HG03064 (cell line): ENCODE data around the gene LRRC56.

Source experiments
- ATAC-seq: cut with Tn5 transposase; IDR thresholded peaks from one replicate; pipeline ENCODE4 v1.9.1; 2021; ENCODE audit warnings: low read depth; ENCODE audit not compliant: unreplicated experiment

The LRRC56 gene

DNA sequence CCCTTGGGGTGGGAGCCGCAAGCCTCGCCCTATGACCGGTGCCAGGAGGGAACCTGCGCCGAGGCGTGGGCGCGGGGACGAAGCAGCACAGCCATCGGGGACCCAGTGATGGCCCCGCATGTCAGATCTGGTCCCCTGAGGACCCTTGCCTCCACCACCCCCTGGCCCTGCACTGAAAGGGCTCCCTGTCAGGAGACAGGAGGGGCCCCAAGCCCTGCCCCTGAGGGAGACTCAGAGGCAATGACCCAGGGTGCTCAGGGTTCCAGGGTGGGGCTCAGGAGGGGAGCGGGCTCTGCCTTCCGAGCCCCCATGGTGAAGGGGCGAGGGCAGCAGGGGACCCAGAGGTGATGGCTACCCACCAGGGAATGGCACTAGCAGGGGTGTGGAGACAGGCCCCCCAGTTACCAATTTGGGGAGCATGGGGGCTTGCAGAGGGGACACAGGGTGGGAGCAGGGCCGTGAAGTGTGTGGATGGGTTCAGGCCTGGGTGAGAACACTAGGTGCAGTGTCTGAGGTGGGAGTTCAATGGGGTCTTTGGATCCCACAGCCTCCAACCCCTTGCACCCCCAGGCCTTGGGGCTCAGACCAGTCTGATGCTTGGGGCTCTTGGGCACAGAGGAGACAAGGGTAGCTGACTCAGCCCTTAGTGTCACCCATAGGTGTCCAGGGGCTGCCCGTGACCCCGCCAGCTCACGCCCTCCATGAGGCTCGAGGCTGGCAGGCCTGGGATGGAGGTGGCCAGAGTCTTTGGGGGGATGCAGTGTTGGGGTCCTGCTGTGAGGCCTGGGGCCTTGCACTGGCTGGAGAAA lies 499 bp downstream of the LRRC56 start:
- ATAC-seq = no peak

DNA sequence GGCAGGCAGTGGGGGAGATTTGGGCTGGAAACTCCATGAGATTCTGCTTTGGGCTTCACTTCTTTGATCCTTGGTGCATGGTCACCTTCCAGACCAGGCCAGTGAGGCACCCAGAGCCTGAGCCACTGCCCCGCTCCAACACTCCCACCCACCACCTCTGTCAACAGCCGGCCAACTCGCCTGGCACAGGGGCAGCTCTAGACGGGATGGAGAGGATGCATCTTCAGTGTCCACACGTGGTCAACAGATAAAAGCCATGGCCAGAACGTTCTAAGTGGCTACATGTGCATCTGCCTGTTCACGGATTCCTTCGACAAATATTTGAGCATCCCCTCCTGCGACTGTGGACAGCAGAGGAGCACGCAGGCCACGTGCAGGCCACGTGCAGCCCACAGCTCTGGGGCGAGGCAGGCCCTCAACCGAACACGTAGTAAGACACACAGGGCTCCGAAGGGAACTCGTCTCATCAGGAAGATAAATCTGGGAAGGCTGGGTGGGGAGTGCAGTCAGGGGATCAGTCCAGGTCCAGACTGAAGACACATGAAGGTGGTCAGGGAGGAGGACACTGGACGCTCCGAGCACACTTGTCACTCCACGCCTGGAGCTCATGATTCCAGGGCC lies 1.2 kb downstream of the LRRC56 start:
- ATAC-seq = no peak

DNA sequence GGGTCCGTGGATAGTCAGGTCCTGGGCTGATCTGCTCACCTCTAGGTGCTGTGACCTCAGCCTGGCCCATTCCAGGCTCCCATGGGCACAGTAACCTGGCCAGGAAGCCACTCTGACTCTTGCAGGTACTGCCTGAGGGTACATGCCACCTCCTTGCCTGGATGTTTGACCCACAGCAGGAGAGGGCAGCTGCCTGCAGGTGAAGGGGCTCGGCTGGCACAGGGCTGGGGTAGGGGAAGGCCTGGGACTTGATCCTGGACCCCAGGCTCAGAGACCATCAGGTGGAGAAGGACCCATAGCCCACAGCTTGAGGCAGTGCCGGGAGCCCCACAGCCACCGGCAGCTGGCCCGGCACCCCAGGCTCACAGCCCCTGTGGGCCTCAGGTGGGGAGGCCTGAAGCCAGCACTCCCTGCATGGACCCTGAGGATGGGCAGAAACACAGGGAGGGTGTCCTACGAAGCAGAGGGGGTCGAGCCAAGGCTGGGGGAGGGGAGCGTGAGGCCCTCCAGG lies 2.7 kb downstream of the LRRC56 start:
- ATAC-seq = no peak

DNA sequence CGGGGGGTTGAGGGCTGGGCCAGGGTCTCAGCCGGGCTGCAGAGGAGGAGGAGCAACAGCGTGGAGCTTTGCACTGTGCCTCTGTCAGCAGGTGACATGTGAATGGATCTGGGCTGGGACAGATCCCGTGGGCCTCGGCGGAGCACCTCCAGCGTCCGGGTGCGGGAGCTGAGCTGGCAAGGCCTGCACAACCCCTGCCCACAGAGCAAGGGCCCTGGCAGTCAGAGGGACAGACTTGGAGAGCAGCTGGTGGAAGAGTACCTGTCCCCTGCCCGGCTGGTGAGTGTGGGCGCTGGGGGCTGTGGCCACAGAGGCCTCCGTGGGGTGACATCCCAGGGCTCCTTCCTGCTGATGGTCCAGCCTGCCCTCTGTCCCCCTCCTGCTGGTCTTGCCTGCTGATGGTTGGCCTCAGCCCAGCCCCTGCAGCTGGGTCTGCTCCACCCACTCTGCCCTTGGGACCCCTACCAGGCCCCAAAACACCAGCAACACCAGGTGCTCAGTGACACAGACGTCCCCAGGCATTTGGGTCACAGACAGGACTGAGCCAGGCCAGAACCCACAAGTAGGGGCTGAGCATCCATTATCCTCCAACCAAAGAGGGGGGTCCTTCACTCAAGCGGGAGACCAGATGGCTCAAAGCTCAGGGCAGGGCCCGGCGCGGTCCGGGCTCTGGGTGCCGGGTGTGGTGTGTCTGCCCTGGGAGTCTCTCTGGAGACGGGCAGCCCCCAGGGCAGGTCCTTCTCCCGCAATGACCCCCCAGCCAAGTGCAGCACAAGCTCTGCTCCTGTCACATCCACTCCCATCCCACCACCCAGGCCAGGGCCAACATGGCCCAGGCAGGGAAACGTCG lies 3.5 kb downstream of the LRRC56 start:
- no peak for ATAC-seq

DNA sequence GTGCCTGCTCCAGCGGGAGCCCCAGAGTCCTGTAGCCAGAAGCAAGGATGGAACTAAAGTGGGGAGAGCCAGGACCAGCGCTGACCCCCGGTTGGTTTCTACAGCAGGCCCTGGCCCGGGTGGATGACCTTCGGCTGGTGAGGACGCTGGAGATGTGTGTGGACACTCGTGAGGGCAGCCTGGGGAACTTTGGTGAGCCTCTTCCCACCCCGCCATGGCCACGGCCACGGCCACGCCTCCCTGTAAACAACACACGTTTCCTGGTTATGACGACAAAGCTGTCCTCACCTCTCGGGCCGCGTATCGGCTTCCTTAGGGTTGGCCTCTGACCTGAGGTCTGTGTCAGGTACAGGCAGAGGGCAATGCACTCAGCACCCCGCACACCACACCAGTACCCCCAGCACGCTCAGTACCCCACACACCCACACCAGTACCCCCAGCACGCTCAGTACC lies 4.1 kb downstream of the LRRC56 start:
- ATAC-seq = no peak

DNA sequence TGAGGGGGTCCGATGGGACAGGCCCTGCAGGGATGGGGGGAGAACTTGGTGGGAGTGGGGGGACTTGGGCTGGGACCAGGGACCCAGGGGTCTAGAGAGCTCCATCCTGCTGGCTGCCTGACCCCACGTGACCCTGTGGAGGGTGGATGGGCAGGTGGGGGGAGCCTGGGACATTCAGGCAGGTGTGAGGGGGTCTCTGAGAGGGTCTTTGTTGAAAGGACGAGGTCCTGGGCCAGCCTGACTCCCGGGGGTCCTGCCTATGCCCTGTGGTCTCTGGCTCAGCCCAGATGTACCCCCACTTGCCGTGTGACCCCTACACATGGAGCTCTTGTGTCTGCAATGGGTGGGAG lies 7.5 kb downstream of the LRRC56 start:
- ATAC-seq = no peak

DNA sequence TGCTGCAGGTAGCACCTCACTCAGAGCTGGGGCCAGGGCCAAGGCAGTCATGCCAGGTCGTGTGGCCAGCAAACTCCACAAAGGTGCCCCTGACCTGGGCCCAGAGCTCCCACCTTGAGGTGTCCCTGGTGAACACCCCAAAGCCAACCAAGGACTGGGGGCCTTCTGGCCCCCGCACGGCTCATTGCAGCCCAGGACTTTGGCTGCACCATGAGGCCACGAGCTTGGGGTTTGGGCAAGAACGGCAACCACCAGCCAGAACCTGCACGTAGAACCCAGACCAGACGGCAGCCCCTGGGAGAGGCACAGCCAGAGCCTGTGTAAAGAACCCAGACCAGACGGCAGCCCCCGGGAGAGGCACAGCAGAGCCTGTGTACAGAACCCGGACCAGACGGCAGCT lies 7.8 kb downstream of the LRRC56 start:
- ATAC-seq = no peak

DNA sequence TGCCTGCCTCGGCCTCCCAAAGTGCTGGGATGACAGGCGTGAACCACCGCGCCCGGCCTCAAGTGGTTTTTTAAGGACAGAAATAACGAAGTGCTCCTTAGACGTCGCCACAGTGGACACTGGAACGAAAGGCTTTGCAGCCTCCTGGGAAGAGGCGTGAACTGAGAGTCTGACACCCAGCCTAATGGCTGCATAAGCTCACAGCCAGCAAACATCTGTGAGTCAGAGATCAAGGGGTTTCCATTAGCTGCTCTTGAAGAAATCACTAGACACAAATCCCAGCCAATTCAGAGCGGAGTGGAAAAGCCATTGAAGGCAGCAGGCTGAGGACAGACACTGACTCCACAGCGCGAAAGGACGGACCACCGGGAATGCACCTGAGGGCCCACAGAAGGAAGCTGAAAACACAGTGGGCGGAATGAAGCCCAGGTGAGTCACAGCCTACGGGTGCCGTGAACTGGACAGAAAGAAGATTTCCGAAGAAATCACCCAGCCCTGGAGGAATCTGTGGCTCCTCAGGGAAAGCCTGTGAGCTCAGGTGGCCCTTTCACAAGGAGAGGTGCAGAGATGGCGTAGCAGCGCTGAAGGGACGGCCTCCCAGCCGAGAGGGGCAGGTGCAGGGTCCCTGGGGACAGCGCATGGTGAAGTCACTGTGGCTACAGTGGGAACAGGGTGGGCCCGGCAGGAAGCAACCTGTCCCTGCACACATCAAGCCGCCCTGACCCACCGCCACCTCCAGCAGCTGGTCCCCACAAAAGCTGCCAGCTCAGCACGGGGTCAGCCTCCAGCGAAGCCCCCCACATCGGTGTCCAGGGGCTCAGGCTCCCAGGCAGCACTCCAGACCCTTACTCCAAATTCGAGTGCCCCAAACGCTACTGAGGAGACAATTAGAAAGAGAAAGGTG lies 11.6 kb downstream of the LRRC56 start:
- ATAC-seq = no peak

DNA sequence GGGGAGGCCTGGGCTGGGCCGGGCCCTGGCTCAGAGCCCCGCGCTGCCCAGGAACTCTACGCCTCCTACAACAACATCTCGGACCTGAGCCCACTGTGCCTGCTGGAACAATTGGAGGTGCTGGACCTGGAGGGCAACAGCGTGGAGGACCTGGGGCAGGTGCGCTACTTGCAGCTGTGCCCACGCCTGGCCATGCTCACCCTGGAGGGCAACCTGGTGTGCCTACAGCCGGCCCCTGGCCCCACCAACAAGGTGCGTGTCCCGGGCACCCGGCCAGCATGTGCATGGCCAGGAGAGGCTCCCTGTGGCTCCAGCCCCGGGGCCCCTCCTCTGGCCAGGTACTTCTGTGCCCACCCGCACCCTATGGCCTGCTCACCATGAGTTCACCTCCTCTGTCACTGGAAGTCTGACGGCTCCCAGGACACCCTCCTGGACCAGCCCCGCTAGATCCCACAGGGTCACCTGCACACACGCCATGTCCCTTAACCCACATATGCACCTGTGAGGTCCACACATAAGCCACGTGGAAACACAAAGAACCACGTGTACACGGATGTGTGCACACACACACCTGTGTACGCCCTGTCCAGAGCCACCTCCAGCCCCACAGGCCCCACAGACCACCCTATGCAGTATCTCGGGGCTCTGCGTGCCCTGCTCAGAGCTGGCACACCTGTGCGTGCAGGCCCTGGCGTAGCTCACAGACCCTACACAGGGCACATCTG lies 12.9 kb downstream of the LRRC56 start:
- no peak for ATAC-seq

DNA sequence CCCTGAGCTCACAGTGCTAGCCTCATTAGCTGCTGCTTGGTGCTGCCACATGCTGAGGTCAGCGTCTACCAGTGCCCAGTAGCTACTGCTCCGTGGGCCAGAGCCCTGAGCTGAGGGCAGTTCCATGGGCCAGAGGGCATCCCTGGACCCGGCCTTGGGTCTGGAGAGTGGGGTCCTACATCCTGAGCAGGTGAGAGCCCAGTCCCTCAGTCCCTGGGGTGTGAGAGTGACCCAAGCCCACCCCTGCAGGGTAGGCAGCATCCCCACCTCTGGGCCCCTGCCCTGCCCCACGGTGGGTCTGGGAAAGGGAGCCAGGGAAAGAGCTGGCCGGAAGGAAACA lies 13.4 kb downstream of the LRRC56 start:
- no peak for ATAC-seq

DNA sequence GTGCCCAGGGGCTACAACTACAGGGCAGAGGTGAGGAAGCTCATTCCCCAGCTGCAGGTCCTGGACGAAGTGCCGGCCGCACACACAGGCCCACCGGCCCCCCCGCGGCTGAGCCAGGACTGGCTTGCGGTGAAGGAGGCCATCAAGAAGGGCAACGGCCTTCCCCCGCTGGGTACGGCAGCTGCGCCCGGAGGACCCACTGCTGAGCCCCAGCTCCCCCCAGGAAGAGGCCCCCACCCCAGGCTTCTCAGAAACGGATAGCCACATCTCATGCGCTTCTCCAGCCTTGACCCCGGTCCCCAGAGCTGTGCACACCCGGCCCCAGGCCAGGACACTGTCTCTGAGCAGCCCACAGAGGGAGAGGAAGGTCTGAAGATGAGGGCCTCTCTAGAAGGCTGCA lies 13.8 kb downstream of the LRRC56 start:
- no peak for ATAC-seq

DNA sequence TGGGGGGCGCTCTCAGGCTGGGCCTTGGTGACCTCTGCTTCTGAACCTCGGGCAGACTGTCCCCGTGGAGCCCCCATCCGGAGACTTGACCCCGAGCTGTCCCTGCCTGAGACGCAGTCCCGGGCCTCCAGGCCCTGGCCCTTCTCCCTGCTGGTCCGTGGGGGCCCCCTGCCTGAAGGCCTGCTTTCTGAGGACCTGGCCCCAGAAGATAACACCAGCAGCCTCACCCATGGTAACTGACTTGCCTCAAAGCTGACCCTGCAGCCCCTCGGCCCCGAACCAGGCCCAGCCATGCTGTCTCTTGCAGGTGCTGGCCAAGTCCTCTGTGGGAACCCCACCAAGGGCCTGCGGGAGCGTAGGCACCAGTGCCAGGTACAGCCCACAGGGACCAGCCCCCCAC lies 14.3 kb downstream of the LRRC56 start:
- ATAC-seq = no peak

DNA sequence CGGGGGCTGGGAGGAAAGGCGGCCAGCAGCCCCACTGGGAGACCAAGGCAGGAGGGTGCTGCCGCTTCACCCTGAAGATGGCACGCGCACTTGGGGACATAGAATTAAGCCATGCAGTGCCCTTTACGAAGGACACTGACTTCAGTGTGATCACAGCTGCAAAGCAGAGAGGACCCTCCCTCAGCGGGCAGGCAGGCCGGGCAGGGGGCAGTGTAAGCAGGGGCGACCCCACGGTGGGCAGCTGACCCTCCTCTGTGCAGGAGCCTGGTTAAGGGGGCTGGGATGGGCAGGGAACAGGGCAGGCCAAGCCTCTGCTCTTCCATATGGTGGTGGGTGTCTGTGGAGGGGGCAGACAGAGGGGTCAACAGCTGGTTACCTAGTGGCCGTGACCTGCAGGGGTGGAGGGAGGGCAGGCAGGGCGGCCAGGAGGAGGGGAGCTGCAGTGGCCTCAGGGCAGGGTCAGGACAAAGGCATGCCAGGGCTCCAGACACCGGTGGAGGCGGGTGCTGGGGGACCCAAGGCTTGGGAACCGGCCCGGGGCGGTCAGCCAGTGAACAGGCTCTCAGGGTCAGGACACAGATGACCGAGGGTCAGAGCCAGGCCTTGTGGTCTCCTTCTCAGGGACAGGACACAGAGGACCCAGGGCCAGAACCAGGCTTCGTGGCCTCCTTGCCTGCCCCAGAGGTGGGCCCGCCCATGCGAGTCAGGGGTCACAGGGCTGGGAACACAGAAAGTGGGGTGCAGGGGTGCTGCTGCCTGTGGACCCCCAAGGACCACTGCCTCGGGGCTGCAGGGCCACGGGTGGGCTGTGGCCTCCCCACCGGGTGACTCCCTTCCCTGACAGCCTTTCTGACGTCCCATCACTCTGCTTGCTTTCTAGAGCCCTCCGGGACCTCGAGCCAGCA lies 16.0 kb downstream of the LRRC56 start:
- no peak for ATAC-seq

DNA sequence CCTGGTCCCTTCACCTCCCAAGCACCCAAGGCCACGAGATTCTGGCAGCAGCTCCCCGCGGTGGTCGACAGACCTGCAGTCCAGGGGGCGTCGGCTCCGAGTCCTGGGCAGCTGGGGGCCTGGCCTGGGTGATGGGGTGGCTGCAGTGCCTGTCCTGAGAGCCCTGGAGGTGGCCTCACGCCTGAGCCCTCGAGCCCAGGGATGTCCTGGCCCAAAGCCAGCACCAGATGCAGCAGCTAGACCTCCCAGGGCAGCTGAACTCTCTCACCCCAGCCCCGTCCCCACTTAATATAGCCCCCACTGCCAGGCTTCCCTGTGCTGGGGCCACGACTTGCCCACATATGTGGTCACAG lies 16.6 kb downstream of the LRRC56 start:
- no peak for ATAC-seq

DNA sequence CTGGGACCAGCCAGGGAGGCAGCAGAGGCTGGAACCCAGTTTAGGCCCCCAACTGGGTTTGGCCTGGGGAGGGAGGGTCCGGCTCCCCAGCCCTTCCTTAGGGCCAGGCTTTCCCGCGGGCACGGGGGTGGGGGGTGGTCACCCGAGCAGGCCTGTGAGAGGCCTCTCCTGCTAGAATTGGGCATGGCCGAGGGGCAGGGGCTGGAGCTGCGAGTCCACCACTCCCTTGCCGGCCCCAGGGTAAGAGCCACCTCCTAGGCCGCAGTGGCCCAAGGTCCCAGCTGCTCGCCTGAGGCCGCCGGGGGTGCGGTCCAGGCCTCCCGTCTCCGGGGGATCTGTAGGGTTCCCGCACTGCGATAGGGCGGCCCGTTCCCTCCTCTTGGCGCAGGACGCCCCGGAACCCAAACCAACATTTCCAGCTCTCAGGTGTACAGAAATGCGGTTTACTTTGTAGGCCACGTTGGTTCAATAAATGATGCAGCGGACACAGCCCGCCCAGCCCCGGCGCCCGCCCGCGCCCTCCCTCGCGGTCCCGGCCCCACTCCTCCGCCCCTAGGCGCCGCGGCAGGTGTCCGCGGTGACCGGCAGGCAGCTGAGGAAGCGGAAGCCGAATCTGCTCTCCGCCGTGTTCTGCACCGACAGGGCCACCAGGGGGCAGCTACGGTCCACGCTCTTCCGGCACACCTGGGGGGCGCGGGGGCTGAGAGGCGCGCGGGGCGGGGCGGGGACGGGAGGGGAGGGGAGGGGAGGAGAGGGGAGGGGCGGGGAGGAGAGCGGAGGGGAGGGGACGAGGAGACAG lies 17.3 kb downstream of the LRRC56 start:
- no peak for ATAC-seq

DNA sequence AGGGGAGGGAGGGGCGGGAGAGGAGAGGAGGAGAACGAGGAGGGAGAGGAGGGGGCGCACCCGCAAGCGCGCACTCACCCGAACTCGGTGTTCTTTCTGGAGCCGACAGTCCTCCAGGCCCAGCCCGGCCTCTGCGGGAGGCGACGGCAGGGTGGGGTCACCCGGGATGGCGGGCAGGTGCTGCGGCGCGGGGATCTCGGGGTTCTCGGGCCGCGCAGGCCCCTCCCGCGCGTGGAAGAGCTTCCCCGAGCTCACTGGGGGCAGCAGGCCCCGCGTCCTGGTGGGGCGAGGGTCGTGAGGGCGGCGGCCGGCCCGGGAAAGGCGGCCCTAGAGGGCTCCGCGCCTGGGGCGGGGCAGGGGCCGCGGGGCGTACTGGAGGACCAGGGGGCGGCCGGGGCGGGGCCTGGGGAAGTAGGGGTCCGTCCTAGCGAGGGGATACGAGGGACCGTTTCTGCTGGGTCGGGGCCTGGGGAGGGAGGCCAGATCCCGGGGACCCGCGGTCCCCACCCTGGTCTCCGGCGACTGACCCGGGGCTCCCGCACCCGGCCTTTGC lies 18.0 kb downstream of the LRRC56 start:
- no peak for ATAC-seq

DNA sequence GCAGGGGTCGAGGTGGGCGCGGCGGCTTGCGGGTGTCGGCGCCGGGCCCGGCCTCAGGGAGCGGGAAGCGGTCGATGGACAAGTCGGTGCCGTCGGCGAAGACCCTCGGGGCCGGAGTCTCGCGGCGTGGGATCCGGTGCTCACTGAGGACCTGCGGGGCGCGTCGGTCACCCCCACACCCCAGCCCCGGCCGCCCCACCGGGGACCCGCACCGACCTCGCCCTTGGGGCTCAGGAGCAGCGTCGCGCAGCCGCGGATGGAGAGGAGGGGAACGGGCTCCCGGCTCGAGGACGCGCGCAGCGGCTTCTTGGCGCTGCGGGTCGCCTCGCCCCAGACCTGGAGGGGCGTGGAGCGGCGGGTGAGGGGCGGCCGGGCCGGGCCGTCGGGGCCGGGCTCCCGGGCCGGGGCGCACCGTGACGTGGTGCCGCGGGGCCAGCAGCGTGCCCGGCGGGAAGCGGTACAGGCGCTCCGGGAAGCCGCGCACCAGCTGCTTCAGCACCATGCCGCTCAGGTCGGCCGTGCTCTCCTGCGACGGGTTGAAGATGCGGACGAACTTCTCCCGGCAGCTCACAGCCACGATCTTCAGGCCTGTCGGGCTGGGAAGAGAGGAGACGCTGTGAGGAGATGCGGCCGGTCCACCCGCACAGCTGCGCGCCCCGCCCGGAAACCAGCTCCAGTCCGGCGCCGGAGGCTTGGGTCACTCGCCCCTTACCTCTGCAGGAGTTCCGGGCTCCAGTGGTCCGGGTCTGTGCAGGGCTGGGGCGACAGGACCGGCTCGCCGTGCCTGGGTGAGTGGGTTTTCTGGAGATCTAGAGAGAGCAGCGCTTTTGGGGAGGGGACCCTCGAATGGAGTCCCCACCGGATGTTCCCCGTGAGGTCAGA lies 18.7 kb downstream of the LRRC56 start:
- no peak for ATAC-seq
